ENCODE data around the gene CPED1. TPM values are rescaled to one million over a fixed set of nuclear protein-coding genes. Genes with fewer than 3 reads are reported as not detected.

Gene CPED1
- total and polyA plus RNA-seq, 11 donors: 3.6 to 51.2 (median 24.8) TPM

DNA sequence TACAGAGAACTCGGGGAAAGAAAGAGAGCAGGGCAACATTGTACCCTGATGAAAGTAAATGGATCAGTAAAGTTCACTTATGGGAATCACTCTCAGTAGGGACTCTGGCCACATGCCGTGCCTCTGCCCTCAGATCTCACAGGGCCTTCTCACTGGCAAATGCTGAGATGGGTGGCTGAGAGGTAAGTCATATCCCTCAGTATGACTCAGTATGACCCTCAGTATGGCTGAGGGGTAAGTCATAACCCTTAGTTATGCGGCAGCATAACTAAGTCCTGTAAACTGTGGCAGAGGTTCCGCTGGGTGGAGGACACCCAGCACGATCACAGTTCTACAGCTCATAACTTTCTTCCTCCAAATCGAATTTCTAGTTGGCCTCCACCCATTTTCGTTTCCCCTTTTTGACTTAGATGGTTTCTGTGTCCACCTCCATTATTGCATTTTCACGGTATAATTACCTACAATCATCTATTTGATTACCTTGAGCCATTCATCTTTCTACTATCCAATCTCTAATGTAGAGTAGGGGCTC, 313.8 kb downstream of the CPED1 start:
- no peak for DNase-seq
- H3K27ac ChIP-seq: no peak overlapping the region
- H3K27me3 ChIP-seq: no peaks in the 10 kb centered on the region
- no peaks in the 10 kb centered on the region for H3K4me1 ChIP-seq
- no peak overlapping the region for H3K4me3 ChIP-seq
- intact Hi-C loops (cut with DNase I): no loop called here
- TF ChIP-seq, protein P1, sequence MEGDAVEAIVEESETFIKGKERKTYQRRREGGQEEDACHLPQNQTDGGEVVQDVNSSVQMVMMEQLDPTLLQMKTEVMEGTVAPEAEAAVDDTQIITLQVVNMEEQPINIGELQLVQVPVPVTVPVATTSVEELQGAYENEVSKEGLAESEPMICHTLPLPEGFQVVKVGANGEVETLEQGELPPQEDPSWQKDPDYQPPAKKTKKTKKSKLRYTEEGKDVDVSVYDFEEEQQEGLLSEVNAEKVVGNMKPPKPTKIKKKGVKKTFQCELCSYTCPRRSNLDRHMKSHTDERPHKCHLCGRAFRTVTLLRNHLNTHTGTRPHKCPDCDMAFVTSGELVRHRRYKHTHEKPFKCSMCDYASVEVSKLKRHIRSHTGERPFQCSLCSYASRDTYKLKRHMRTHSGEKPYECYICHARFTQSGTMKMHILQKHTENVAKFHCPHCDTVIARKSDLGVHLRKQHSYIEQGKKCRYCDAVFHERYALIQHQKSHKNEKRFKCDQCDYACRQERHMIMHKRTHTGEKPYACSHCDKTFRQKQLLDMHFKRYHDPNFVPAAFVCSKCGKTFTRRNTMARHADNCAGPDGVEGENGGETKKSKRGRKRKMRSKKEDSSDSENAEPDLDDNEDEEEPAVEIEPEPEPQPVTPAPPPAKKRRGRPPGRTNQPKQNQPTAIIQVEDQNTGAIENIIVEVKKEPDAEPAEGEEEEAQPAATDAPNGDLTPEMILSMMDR (IDR thresholded peaks at IDR 0.05): no peak
- TF ChIP-seq POLR2A (IDR thresholded peaks at IDR 0.05): no peak
- peaks cover 0 to 4% (median 0%) of the 10 kb centered on the region in 9 donors for H3K36me3 ChIP-seq
- no peaks in the 10 kb centered on the region for H3K9me3 ChIP-seq
- 92 to 95% (median 93%) methylated on average over 8 of the region's 8 CpGs for WGBS, 4 donors
- no peak for ATAC-seq

DNA sequence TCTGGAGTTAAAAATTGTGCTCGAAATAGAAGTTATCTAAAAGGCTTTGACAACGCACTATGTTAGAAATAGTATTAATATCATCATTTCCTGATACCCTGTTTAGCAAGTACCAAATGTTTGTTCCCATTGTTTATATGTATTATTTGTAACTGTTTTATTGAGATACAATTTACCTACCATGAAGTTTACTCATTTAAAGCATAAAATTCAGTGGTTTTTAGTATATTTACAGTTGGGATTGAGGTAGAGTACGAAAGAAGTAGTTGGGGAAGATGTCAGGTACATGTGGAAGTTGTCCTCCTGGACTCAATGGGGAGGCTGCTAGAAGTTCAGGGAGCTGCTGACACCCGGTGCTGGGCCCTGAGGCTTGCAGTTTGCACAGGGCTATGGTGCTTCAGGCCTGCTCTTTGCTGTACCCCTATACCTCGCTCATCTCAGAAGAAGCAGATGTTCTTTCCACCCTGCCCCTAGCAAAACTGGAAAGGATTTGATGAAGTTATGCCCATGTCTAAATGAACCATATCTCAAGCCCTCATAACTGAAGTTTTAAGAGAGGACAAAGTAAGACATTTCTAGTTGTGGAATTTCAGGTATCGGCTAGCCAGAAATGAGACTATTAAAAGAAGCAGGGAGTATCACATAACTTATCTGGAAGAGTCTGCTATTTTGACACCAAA, 315.1 kb downstream of the CPED1 start:
- 86 to 91% (median 91%) methylated on average over 6 of the region's 6 CpGs for WGBS, 4 donors

DNA sequence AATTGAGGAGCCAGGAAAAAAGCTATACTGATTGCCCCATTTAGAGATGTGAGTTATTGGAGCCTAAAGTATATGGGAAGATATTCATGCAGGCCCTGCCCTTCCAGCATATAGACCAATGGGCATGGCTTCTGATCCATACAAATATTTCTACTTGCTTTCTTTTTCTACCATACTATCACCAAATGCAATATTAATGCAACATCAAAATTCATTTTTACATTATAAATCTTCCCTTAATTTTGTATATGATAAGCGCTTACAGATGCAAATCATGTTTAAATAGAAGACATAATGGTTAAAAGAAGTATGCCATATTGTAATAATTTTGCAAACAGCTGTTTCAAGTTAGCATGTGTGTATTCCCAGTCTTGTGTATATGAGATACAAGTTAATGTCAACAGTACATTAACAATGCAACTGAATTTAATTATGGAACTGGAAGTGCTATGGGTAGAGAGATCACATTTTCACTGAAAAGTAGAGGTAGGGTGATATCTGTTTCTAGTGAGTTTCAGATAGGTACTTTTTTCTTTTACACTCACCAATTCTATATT, 315.7 kb downstream of the CPED1 start:
- H3K9me3 ChIP-seq: no peaks in the 10 kb centered on the region
- H3K4me3 ChIP-seq: no peak overlapping the region
- intact Hi-C loops (cut with DNase I): no loop called here
- ATAC-seq: no peak
- no peak overlapping the region for H3K27ac ChIP-seq
- H3K36me3 ChIP-seq: no peaks in the 10 kb centered on the region
- 98 to 100% (median 99%) methylated on average over 1 of the region's 1 CpG for WGBS, 4 donors
- H3K4me1 ChIP-seq: no peaks in the 10 kb centered on the region
- no peaks in the 10 kb centered on the region for H3K27me3 ChIP-seq
- no peak for TF ChIP-seq POLR2A (IDR thresholded peaks at IDR 0.05)
- TF ChIP-seq, protein P1 (IDR thresholded peaks at IDR 0.05): no peak
- DNase-seq: no peak

More for the DNA sequence above, 315.1 kb downstream of the CPED1 start:
- intact Hi-C loops (cut with DNase I): no loop called here
- H3K9me3 ChIP-seq: no peaks in the 10 kb centered on the region
- TF ChIP-seq, protein P1 (IDR thresholded peaks at IDR 0.05): no peak
- TF ChIP-seq POLR2A (IDR thresholded peaks at IDR 0.05): no peak
- no peak overlapping the region for H3K4me3 ChIP-seq
- H3K27ac ChIP-seq: no peak overlapping the region
- ATAC-seq (peak in 1 of 4 donors; percentile 44), DNase-seq (no peak)
- H3K36me3 ChIP-seq: no peaks in the 10 kb centered on the region
- no peaks in the 10 kb centered on the region for H3K27me3 ChIP-seq
- H3K4me1 ChIP-seq: no peaks in the 10 kb centered on the region

DNA sequence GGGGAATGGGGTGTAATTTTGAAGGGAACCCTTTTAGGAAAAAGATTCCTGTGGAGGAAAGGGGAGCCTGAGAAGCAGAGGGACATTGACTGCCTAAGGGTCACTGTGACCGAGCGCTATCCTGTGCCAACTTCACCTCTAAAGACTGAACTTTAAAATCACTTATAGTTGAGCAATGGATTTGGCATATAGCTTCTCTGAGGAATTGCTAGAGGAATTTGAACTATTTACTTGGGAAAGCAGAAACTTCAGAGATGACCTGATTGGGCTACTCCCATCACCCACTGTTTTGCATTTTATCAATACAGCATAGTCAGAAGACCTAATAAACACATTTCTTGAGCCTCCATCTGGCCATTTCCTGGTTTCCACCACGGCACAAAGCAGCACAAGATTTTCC, 316.6 kb downstream of the CPED1 start:
- no peaks in the 10 kb centered on the region for H3K27me3 ChIP-seq
- H3K4me3 ChIP-seq: no peak overlapping the region
- H3K4me1 ChIP-seq: no peaks in the 10 kb centered on the region
- WGBS, 4 donors: 82 to 87% (median 84%) methylated on average over 3 of the region's 3 CpGs
- no peak overlapping the region for H3K27ac ChIP-seq
- DNase-seq: no peak
- intact Hi-C loops (cut with DNase I): no loop called here
- ATAC-seq: no peak
- no peaks in the 10 kb centered on the region for H3K36me3 ChIP-seq
- H3K9me3 ChIP-seq: peaks cover 0 to 6% (median 0%) of the 10 kb centered on the region in 12 donors
- no peak for TF ChIP-seq POLR2A (IDR thresholded peaks at IDR 0.05)
- TF ChIP-seq, protein P1 (IDR thresholded peaks at IDR 0.05): no peak
